ENCODE measurements around the gene ARMH3.

DNA sequence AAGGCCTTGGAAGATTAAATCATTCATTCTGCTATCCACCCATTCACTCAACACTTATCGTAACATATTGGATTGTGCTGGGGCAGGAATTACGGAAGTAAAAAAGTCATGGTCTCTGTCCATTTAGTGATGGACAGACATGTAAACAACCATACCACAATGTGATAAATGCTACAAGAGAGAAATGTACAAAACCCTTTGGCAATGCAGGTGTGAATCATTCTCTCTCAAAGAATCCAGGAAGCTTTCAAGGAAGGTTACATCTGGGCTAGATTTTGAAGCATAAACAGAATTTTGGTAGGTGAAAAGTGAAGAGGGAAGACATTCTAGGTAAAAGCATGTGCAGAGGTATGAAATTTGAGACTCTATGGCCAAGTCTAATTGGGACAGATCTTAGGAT is 150.7 kb downstream of the ARMH3 start:
- TF ChIP-seq, protein P1, sequence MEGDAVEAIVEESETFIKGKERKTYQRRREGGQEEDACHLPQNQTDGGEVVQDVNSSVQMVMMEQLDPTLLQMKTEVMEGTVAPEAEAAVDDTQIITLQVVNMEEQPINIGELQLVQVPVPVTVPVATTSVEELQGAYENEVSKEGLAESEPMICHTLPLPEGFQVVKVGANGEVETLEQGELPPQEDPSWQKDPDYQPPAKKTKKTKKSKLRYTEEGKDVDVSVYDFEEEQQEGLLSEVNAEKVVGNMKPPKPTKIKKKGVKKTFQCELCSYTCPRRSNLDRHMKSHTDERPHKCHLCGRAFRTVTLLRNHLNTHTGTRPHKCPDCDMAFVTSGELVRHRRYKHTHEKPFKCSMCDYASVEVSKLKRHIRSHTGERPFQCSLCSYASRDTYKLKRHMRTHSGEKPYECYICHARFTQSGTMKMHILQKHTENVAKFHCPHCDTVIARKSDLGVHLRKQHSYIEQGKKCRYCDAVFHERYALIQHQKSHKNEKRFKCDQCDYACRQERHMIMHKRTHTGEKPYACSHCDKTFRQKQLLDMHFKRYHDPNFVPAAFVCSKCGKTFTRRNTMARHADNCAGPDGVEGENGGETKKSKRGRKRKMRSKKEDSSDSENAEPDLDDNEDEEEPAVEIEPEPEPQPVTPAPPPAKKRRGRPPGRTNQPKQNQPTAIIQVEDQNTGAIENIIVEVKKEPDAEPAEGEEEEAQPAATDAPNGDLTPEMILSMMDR (IDR thresholded peaks at IDR 0.05), result no peak
- TF ChIP-seq POLR2AphosphoS5 (IDR thresholded peaks at IDR 0.05), result no peak

Data from esophagus muscularis mucosa (tissue), 3 donors.